HK-2 (cell line): ENCODE measurements around the gene CDC42BPB.
A peak's percentile ranks its signal among the peaks of the same experiment; 100 is the strongest.

Source experiments
- DNase-seq: peaks from one replicate; pipeline ENCODE4 v3.0.0-alpha.2; 2018; ENCODE audit not compliant: unreplicated experiment

The CDC42BPB gene

GRCh38 chr14:102993523-102993922, 63.8 kb downstream of the CDC42BPB start:
- peak; percentile 21 for DNase-seq

GRCh38 chr14:102991376-102991775, 66.0 kb downstream of the CDC42BPB start:
- no peak for DNase-seq

- no peak for DNase-seq
Measured at GRCh38 chr14:102988054-102988453, 69.3 kb downstream of the CDC42BPB start.

- no peak for DNase-seq
Measured at GRCh38 chr14:102986810-102987579, 70.4 kb downstream of the CDC42BPB start.

- no peak for DNase-seq
Measured at GRCh38 chr14:102985665-102986064, 71.7 kb downstream of the CDC42BPB start.

- DNase-seq: no peak
Measured at GRCh38 chr14:102984336-102985102, 72.8 kb downstream of the CDC42BPB start.

GRCh38 chr14:102983496-102983895, 73.9 kb downstream of the CDC42BPB start:
- no peak for DNase-seq

GRCh38 chr14:102982852-102983470, 74.4 kb downstream of the CDC42BPB start:
- DNase-seq: no peak

GRCh38 chr14:102980409-102980810, 76.9 kb downstream of the CDC42BPB start:
- no peak for DNase-seq

GRCh38 chr14:102979406-102979805, 77.9 kb downstream of the CDC42BPB start:
- DNase-seq: no peak

GRCh38 chr14:102977475-102977874, 79.9 kb downstream of the CDC42BPB start:
- no peak for DNase-seq

- no peak for DNase-seq
Measured at GRCh38 chr14:102975662-102976061, 81.7 kb downstream of the CDC42BPB start.

GRCh38 chr14:102973706-102974285, 83.6 kb downstream of the CDC42BPB start:
- DNase-seq: no peak

GRCh38 chr14:102971836-102972606, 85.3 kb downstream of the CDC42BPB start:
- no peak for DNase-seq

- DNase-seq: no peak
Measured at GRCh38 chr14:102971314-102971713, 86.0 kb downstream of the CDC42BPB start.

- DNase-seq: no peak
Measured at GRCh38 chr14:102970496-102970895, 86.9 kb downstream of the CDC42BPB start.

- DNase-seq: no peak
Measured at GRCh38 chr14:102969901-102970300, 87.4 kb downstream of the CDC42BPB start.

- DNase-seq: no peak
Measured at GRCh38 chr14:102969060-102969791, 88.1 kb downstream of the CDC42BPB start.

- DNase-seq: no peak
Measured at GRCh38 chr14:102968306-102968705, 89.0 kb downstream of the CDC42BPB start.

- no peak for DNase-seq
Measured at GRCh38 chr14:102967506-102967795, 89.9 kb downstream of the CDC42BPB start.
